ENCODE measurements around the gene PLXDC2. TPM values are rescaled to one million over a fixed set of nuclear protein-coding genes. Genes with fewer than 3 reads are reported as not detected.

The PLXDC2 gene
- total RNA-seq, 1 experiment from 2014 or later, result not detected

- no peak overlapping the region for H3K4me2 ChIP-seq (ENCODE audit: low read length)
- no peaks in the 10 kb centered on the region for H3K9me3 ChIP-seq (ENCODE audit: low read length)
- no peak for ATAC-seq
- no peaks in the 10 kb centered on the region for H3K36me3 ChIP-seq (ENCODE audit: low read depth, low read length)
- H3K9me2 ChIP-seq (replicated peaks; ENCODE audit: low read length), result no peaks in the 10 kb centered on the region
- no peaks in the 10 kb centered on the region for H3F3A ChIP-seq (ENCODE audit: low read length, unreplicated experiment)
- no peak overlapping the region for H3K9ac ChIP-seq (ENCODE audit: low read length)
- ChIA-PET CTCF (no interaction called here), POLR2A (ENCODE audit: unreplicated experiment) (no interaction called here)
- no peaks in the 10 kb centered on the region for H3K79me2 ChIP-seq (ENCODE audit: low read length)
- H3K27me3 ChIP-seq (ENCODE audit: low read length), result no peaks in the 10 kb centered on the region
- BruUV-seq (replicated peaks), result no TSS peak
- DNase-seq, result no peak
- H3K4me1 ChIP-seq (ENCODE audit: insufficient read depth, low read length), result no peaks in the 10 kb centered on the region
- intact Hi-C loops (cut with micrococcal nuclease), result no loop called here
- H3K4me3 ChIP-seq (ENCODE audit: low read length), result no peak overlapping the region
- no peaks in the 10 kb centered on the region for H4K20me1 ChIP-seq (ENCODE audit: low read length)
- no peak overlapping the region for H2AFZ ChIP-seq (ENCODE audit: low read length)
- TF ChIP-seq EZH2phosphoT487 (IDR thresholded peaks at IDR 0.05; ENCODE audit: borderline replicate concordance, low read length) (no peak), CTCF (conservative IDR thresholded peaks at IDR 0.05; ENCODE audit: low read depth, low read length) (no peak), EZH2 (IDR thresholded peaks at IDR 0.05; ENCODE audit: low read length, unreplicated experiment) (no peak)
- H3K27ac ChIP-seq (ENCODE audit: low read length), result no peak overlapping the region
Measured at GRCh38 chr10:20128811-20129210, 312.6 kb downstream of the PLXDC2 start.

- intact Hi-C loops (cut with micrococcal nuclease), result no loop called here
- POLR2A ChIA-PET (ENCODE audit: unreplicated experiment), result no interaction called here
- H3K79me2 ChIP-seq (ENCODE audit: low read length), result no peaks in the 10 kb centered on the region
- H2AFZ ChIP-seq (ENCODE audit: low read length), result no peak overlapping the region
- no peak overlapping the region for H3K4me3 ChIP-seq (ENCODE audit: low read length)
- DNase-seq, result no peak
- no peak overlapping the region for H3K9ac ChIP-seq (ENCODE audit: low read length)
- TF ChIP-seq EZH2 (IDR thresholded peaks at IDR 0.05; ENCODE audit: low read length, unreplicated experiment), result no peak
- no peak for TF ChIP-seq CTCF (conservative IDR thresholded peaks at IDR 0.05; ENCODE audit: low read depth, low read length)
- no peak for TF ChIP-seq EZH2phosphoT487 (IDR thresholded peaks at IDR 0.05; ENCODE audit: borderline replicate concordance, low read length)
- no peaks in the 10 kb centered on the region for H3F3A ChIP-seq (ENCODE audit: low read length, unreplicated experiment)
- no TSS peak for BruUV-seq (replicated peaks)
- no peak for ATAC-seq
- CTCF ChIA-PET, result no interaction called here
- H4K20me1 ChIP-seq (ENCODE audit: low read length), result no peaks in the 10 kb centered on the region
- no peaks in the 10 kb centered on the region for H3K9me3 ChIP-seq (ENCODE audit: low read length)
- H3K9me2 ChIP-seq (replicated peaks; ENCODE audit: low read length), result no peaks in the 10 kb centered on the region
- H3K27ac ChIP-seq (ENCODE audit: low read length), result no peak overlapping the region
- no peaks in the 10 kb centered on the region for H3K36me3 ChIP-seq (ENCODE audit: low read depth, low read length)
- H3K4me2 ChIP-seq (ENCODE audit: low read length), result no peak overlapping the region
- H3K27me3 ChIP-seq (ENCODE audit: low read length), result no peaks in the 10 kb centered on the region
- no peaks in the 10 kb centered on the region for H3K4me1 ChIP-seq (ENCODE audit: insufficient read depth, low read length)
Measured at GRCh38 chr10:20132816-20133215, 316.6 kb downstream of the PLXDC2 start.

- TF ChIP-seq EZH2 (IDR thresholded peaks at IDR 0.05; ENCODE audit: low read length, unreplicated experiment) (no peak), CTCF (conservative IDR thresholded peaks at IDR 0.05; ENCODE audit: low read depth, low read length) (no peak), EZH2phosphoT487 (IDR thresholded peaks at IDR 0.05; ENCODE audit: borderline replicate concordance, low read length) (no peak)
- Histone ChIP-seq H3K9me3 (ENCODE audit: low read length) (no peaks in the 10 kb centered on the region), H3K9me2 (replicated peaks; ENCODE audit: low read length) (no peaks in the 10 kb centered on the region), H3K4me3 (ENCODE audit: low read length) (no peak overlapping the region), H3K4me1 (ENCODE audit: insufficient read depth, low read length) (no peaks in the 10 kb centered on the region), H3K4me2 (ENCODE audit: low read length) (no peak overlapping the region), H3K27ac (ENCODE audit: low read length) (no peak overlapping the region), H3K36me3 (ENCODE audit: low read depth, low read length) (no peaks in the 10 kb centered on the region), H4K20me1 (ENCODE audit: low read length) (no peaks in the 10 kb centered on the region), H3K9ac (ENCODE audit: low read length) (no peak overlapping the region), H3F3A (ENCODE audit: low read length, unreplicated experiment) (no peaks in the 10 kb centered on the region), H3K27me3 (ENCODE audit: low read length) (no peaks in the 10 kb centered on the region), H2AFZ (ENCODE audit: low read length) (no peak overlapping the region), H3K79me2 (ENCODE audit: low read length) (no peaks in the 10 kb centered on the region)
- no TSS peak for BruUV-seq (replicated peaks)
- ChIA-PET POLR2A (ENCODE audit: unreplicated experiment) (no interaction called here), CTCF (no interaction called here)
- ATAC-seq (no peak), DNase-seq (no peak)
- intact Hi-C loops (cut with micrococcal nuclease), result no loop called here
Measured at GRCh38 chr10:20133669-20134189, 317.5 kb downstream of the PLXDC2 start.
